Fibroblast of lung (primary cell): ENCODE measurements around the gene EFCAB6. TPM values are rescaled to one million over a fixed set of nuclear protein-coding genes. Genes with fewer than 3 reads are reported as not detected.

Experiments
- DNase-seq, 2 donors: peaks; one replicate each; pipeline versions ENCODE4 v3.0.0 to v3.0.0-alpha.2; 2010; ENCODE audit warnings: low read depth in 2 of 2
- H2AFZ ChIP-seq: 2 replicates; pipeline ENCODE4 v1.5.1; 2012; ENCODE audit warnings: low read length, control low read depth, inconsistent platforms
- H3K27ac ChIP-seq: 2 replicates; pipeline ENCODE4 v1.5.1; 2011; ENCODE audit warnings: low read length, control low read depth; ENCODE audit not compliant: insufficient read depth
- H3K27me3 ChIP-seq: 2 replicates; pipeline ENCODE4 v1.5.1; 2011; ENCODE audit warnings: mild to moderate bottlenecking, low read length; ENCODE audit not compliant: control insufficient read depth, insufficient read depth
- H3K36me3 ChIP-seq: 2 replicates; pipeline ENCODE4 v1.5.1; 2011; ENCODE audit warnings: low read length; ENCODE audit not compliant: control insufficient read depth, insufficient read depth
- H3K4me1 ChIP-seq: 2 replicates; pipeline ENCODE4 v1.5.1; 2011; ENCODE audit warnings: low read length; ENCODE audit not compliant: control insufficient read depth, insufficient read depth; ENCODE audit errors: extremely low read depth
- H3K4me2 ChIP-seq: 2 replicates; pipeline ENCODE4 v1.5.1; 2011; ENCODE audit warnings: low read length, control low read depth; ENCODE audit not compliant: insufficient read depth; ENCODE audit errors: extremely low read depth
- H3K4me3 ChIP-seq, 4 experiments: fragments of 200-600 bp in 1 of 4; sonication (generic) in 1 of 4; replicated peaks in 1 of 4; 2 replicates each; pipeline ENCODE4 v1.5.1; 2011 to 2016; ENCODE audit warnings: low read length in 4 of 4, low read depth in 3 of 4, mild to moderate bottlenecking in 3 of 4, control low read depth in 2 of 4, inconsistent platforms in 1 of 4, mixed read lengths in 1 of 4; ENCODE audit not compliant: insufficient read depth in 1 of 4; ENCODE audit errors: control extremely low read depth in 1 of 4
- H3K79me2 ChIP-seq: 2 replicates; pipeline ENCODE4 v1.5.1; 2012; ENCODE audit warnings: mild to moderate bottlenecking, low read length, inconsistent platforms; ENCODE audit not compliant: control insufficient read depth, insufficient read depth
- H3K9ac ChIP-seq: 2 replicates; pipeline ENCODE4 v1.5.1; 2011; ENCODE audit warnings: mild to moderate bottlenecking, low read length, control low read depth; ENCODE audit not compliant: insufficient read depth
- H3K9me3 ChIP-seq: 2 replicates; pipeline ENCODE4 v1.5.1; 2012; ENCODE audit warnings: low read depth, low read length; ENCODE audit not compliant: control insufficient read depth, insufficient read depth
- H4K20me1 ChIP-seq: 2 replicates; pipeline ENCODE4 v1.5.1; 2011; ENCODE audit warnings: low read length; ENCODE audit not compliant: control insufficient read depth, insufficient read depth; ENCODE audit errors: extremely low read depth
- EZH2 ChIP-seq: IDR thresholded peaks from 2 replicates; pipeline ENCODE4 v1.5.1; 2012; ENCODE audit warnings: low read length, control low read depth, mild to moderate bottlenecking; ENCODE audit errors: missing control alignments
- polyA plus RNA-seq, 2 donors: library from polyadenylated mRNA; depleted of rRNA in 1 of 2; stranded (reverse) in 1 of 2; unstranded in 1 of 2; fragments of >200 nt; gene quantifications; 2 replicates each; pipeline ENCODE4 v1.2.1, GENCODE V29; 2011 to 2012; ENCODE audit warnings: missing spikeins in 1 of 2
- total RNA-seq: library from RNA; depleted of rRNA; stranded (reverse); fragments of >200 nt; gene quantifications from 2 replicates; pipeline ENCODE4 v1.2.1, GENCODE V29; 2014
- TF ChIP-seq, protein P1 (sequence below), 2 donors: IDR thresholded peaks in 1 of 2; conservative IDR thresholded peaks in 1 of 2; 1 replicate in 1 of 2; 2 replicates in 1 of 2; pipeline ENCODE4 v1.5.1; 2011 to 2012; ENCODE audit warnings: low read length in 2 of 2, control low read depth in 1 of 2, inconsistent platforms in 1 of 2, low read depth in 1 of 2, mild to moderate bottlenecking in 1 of 2

EFCAB6 gene
- total and polyA plus RNA-seq, 2 donors (not counting 1 experiment from before 2014, with no cell fraction given): 1.0 to 1.5 TPM

DNA sequence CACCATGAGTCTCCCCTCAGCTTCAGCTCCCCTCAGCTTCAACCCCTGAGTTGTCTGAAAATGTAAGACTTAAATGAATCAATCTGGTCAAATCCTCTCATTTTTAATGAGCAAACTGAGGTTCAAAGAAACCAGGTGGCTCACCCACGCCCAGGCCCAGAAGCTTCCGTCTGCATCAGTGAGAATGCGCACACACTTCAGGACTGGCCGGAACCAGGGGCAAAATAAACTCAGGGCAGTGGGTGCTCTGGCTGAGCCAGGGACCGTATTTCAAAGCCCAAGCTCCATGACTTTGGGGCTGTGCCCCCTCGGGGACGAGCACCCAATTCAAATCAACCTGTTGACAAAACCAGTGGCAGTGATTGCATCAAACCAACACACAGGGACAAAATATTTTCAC, 47.1 kb upstream of the EFCAB6 start:
- Histone ChIP-seq H3K27me3 (peaks cover 8% of the 10 kb centered on the region), H3K9ac (no peak overlapping the region), H3K79me2 (no peaks in the 10 kb centered on the region), H3K4me2 (no peak overlapping the region), H3K27ac (no peak overlapping the region), H3K9me3 (no peaks in the 10 kb centered on the region), H2AFZ (no peak overlapping the region), H3K4me3 (no peak overlapping the region), H3K4me1 (no peaks in the 10 kb centered on the region), H4K20me1 (no peaks in the 10 kb centered on the region), H3K36me3 (no peaks in the 10 kb centered on the region)
- TF ChIP-seq, protein P1, sequence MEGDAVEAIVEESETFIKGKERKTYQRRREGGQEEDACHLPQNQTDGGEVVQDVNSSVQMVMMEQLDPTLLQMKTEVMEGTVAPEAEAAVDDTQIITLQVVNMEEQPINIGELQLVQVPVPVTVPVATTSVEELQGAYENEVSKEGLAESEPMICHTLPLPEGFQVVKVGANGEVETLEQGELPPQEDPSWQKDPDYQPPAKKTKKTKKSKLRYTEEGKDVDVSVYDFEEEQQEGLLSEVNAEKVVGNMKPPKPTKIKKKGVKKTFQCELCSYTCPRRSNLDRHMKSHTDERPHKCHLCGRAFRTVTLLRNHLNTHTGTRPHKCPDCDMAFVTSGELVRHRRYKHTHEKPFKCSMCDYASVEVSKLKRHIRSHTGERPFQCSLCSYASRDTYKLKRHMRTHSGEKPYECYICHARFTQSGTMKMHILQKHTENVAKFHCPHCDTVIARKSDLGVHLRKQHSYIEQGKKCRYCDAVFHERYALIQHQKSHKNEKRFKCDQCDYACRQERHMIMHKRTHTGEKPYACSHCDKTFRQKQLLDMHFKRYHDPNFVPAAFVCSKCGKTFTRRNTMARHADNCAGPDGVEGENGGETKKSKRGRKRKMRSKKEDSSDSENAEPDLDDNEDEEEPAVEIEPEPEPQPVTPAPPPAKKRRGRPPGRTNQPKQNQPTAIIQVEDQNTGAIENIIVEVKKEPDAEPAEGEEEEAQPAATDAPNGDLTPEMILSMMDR (conservative IDR thresholded peaks at IDR 0.05 in 1 of 2, IDR thresholded peaks at IDR 0.05 in 1 of 2; ENCODE audit: low read depth in 1 of 2, low read length in 2 of 2): no peak
- no peak for TF ChIP-seq EZH2
- no peak for DNase-seq

GRCh38 chr22:43858156-43858895, 46.2 kb upstream of the EFCAB6 start:
- H4K20me1 ChIP-seq: no peaks in the 10 kb centered on the region
- H3K79me2 ChIP-seq: no peaks in the 10 kb centered on the region
- no peaks in the 10 kb centered on the region for H3K4me1 ChIP-seq
- H3K36me3 ChIP-seq: no peaks in the 10 kb centered on the region
- H2AFZ ChIP-seq: no peak overlapping the region
- H3K4me2 ChIP-seq: no peak overlapping the region
- no peak overlapping the region for H3K27ac ChIP-seq
- no peak overlapping the region for H3K9ac ChIP-seq
- H3K4me3 ChIP-seq: no peak overlapping the region
- DNase-seq: no peak
- peaks cover 8% of the 10 kb centered on the region for H3K27me3 ChIP-seq
- no peaks in the 10 kb centered on the region for H3K9me3 ChIP-seq
- TF ChIP-seq, protein P1 (conservative IDR thresholded peaks at IDR 0.05 in 1 of 2, IDR thresholded peaks at IDR 0.05 in 1 of 2; ENCODE audit: low read depth in 1 of 2, low read length in 2 of 2): no peak
- no peak for TF ChIP-seq EZH2

DNA sequence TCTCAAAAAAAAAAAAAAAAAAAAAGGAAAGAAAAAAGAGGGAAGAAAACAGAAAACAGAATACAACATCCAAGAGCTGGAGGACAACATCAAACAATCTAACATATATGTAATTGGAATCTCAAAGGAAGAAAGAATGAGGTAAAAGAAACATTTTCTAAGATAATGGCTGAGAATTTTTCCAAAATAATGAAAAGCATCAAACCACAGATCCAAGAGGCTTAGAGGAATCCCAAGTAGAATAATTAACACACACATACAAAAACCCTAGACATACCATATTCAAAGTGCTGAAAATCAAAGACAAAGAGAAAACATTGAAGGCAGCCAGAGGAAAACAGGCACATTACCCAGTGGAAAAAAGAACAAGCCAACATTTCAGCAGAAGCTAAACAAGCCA, 45.3 kb upstream of the EFCAB6 start:
- Histone ChIP-seq H3K4me1 (no peaks in the 10 kb centered on the region), H3K36me3 (no peaks in the 10 kb centered on the region), H3K27ac (no peak overlapping the region), H3K9me3 (no peaks in the 10 kb centered on the region), H4K20me1 (no peaks in the 10 kb centered on the region), H2AFZ (no peak overlapping the region), H3K27me3 (peaks cover 8% of the 10 kb centered on the region), H3K79me2 (no peaks in the 10 kb centered on the region), H3K4me2 (no peak overlapping the region), H3K9ac (no peak overlapping the region), H3K4me3 (no peak overlapping the region)
- DNase-seq: no peak
- no peak for TF ChIP-seq EZH2
- TF ChIP-seq, protein P1 (conservative IDR thresholded peaks at IDR 0.05 in 1 of 2, IDR thresholded peaks at IDR 0.05 in 1 of 2; ENCODE audit: low read depth in 1 of 2, low read length in 2 of 2): no peak
